PC-3 (cell line): ENCODE data around the gene ARHGAP23.

Experiments
- CTCF ChIP-seq: fragments of 300-600 bp; sonication (generic); conservative IDR thresholded peaks from 2 replicates; pipeline ENCODE4 v1.5.1; 2017; ENCODE audit warnings: antibody characterized with exemption, low read depth, mild to moderate bottlenecking, low read length
- EZH2 ChIP-seq: fragments of 300-600 bp; sonication (generic); IDR thresholded peaks from one replicate; pipeline ENCODE4 v1.6.1; 2017; ENCODE audit warnings: antibody characterized with exemption, mild to moderate bottlenecking, low read length; ENCODE audit not compliant: unreplicated experiment
- EZH2phosphoT487 ChIP-seq: fragments of 300-600 bp; sonication (generic); IDR thresholded peaks from 2 replicates; pipeline ENCODE4 v1.6.1; 2018; ENCODE audit warnings: mild to moderate bottlenecking, antibody characterized with exemption, low read length, borderline replicate concordance

GRCh38 chr17:38379448-38379847, 48.8 kb upstream of the ARHGAP23 start:
- TF ChIP-seq CTCF (no peak), EZH2 (no peak), EZH2phosphoT487 (no peak)
